Measurements from ENCODE around the gene HELZ2.

HELZ2 gene

DNA sequence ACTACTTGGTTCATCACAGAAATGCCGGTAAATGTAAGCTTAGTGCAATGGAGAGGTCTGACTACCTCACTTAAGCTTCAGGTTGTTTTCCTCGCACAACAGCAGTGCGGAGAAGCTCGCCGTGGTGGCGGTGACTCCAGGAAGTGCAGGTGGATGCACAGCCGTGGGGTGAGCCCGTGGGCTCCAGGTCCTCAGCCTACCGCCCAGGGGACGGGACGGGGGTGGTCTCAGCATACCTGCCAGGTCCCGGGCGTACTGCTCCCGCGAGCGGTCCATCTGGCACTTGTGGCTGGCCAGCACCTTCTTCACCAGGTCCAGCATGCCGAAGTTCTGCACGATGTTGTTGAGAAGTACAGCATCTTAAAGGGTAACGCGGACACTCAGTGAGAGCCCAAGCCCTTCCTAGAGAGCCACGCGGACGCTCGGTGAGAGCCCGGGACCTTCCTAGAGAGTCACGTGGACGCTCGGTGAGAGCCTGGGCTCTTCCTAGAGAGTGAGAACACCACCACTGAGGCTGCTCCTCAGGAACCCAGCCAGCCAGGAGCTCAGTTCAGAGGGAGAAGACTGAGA, 17.8 kb upstream of the HELZ2 start:
- no peak overlapping the region for H3K27ac ChIP-seq (ENCODE audit: low read depth, low read length)
- H3K9ac ChIP-seq (ENCODE audit: low read length), result no peak overlapping the region
- no peak overlapping the region for H3K4me3 ChIP-seq (ENCODE audit: low read length)
- peaks cover 17% of the 10 kb centered on the region for H3K36me3 ChIP-seq (ENCODE audit: control insufficient read depth, insufficient read depth, low read length)
- H3K4me1 ChIP-seq (ENCODE audit: control insufficient read depth, insufficient read depth, low read length), result no peaks in the 10 kb centered on the region
- no peaks in the 10 kb centered on the region for H3K27me3 ChIP-seq (ENCODE audit: control insufficient read depth, insufficient read depth, low read length)

GRCh38 chr20:63591147-63591533, 17.1 kb upstream of the HELZ2 start:
- Histone ChIP-seq H3K27ac (ENCODE audit: low read depth, low read length) (no peak overlapping the region), H3K36me3 (ENCODE audit: control insufficient read depth, insufficient read depth, low read length) (peaks cover 17% of the 10 kb centered on the region), H3K4me1 (ENCODE audit: control insufficient read depth, insufficient read depth, low read length) (no peaks in the 10 kb centered on the region), H3K4me3 (ENCODE audit: low read length) (no peak overlapping the region), H3K27me3 (ENCODE audit: control insufficient read depth, insufficient read depth, low read length) (no peaks in the 10 kb centered on the region), H3K9ac (ENCODE audit: low read length) (no peak overlapping the region)

- no peaks in the 10 kb centered on the region for H3K27me3 ChIP-seq (ENCODE audit: control insufficient read depth, insufficient read depth, low read length)
- no peak overlapping the region for H3K4me3 ChIP-seq (ENCODE audit: low read length)
- H3K9ac ChIP-seq (ENCODE audit: low read length), result no peak overlapping the region
- peaks cover 12% of the 10 kb centered on the region for H3K36me3 ChIP-seq (ENCODE audit: control insufficient read depth, insufficient read depth, low read length)
- H3K27ac ChIP-seq (ENCODE audit: low read depth, low read length), result no peak overlapping the region
- H3K4me1 ChIP-seq (ENCODE audit: control insufficient read depth, insufficient read depth, low read length), result no peaks in the 10 kb centered on the region
Measured at GRCh38 chr20:63590218-63591146, 16.4 kb upstream of the HELZ2 start.

DNA sequence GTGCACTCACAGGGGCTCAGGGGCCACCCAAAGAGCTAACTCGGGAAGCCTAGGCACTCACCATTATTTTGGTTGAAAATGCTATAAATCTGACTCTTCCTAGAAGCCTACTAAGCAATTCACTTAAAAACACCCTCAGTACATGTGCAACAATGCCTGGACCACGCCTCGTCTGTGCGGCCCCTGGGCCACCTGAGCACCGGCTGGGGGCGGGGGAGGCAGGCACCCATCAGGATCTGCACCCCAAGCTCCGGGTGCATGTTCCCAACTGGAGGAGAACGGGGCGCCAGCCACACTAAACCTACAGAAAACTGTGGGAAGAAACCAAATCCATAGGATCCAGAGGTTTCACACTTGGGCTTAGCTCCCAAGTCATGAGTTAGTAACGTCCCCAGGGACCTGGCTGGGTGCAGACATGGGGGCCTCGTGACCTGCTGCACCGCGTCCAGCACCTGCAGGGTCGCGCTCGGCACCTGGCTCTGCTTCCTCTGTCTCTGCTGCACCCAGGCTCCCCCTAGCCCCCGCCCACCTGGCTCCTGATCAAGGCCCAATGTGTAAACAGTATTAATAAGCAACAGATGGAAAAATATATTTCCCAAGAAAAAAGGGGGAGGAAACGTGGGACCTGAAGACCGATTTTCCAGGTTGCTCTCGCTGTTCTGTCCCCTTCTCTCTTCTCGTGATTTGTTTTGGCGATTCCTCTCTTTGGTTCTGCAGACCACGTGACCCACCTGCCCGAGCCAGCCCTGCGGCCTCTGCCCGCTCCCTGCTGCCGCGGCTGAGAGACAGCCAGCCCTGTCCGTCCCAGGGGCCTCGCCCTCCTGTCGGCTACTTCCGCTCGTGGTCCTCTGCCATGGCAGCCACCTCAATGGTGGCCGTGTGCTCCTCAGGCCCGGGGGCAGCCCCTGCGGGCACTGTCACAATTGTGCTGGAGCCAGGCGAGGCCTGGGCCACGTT, 15.5 kb upstream of the HELZ2 start:
- Histone ChIP-seq H3K4me1 (ENCODE audit: control insufficient read depth, insufficient read depth, low read length) (no peaks in the 10 kb centered on the region), H3K27ac (ENCODE audit: low read depth, low read length) (no peak overlapping the region), H3K36me3 (ENCODE audit: control insufficient read depth, insufficient read depth, low read length) (peaks cover 9% of the 10 kb centered on the region)

DNA sequence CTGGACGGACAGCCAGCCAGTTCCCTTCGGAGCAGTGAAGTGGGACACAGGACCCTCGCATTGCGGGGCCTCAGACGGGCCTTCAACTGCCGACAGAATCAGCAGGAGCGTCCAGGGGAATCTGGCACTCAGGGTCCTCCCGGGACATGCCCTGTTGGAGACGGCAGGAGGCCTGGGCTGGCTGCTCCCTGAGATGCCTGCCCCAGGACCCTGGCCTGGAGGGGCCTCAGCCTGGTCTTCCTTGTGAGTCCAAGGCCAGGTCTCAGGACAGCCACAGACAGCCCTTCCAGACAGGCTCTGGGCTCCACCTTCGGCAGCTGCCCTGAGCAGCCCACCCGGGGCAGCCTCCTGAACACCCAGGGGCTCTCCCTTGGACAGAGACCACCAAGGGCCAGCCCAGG, 14.6 kb upstream of the HELZ2 start:
- H3K4me3 ChIP-seq (ENCODE audit: low read length), result no peak overlapping the region
- no peak overlapping the region for H3K9ac ChIP-seq (ENCODE audit: low read length)
- H3K36me3 ChIP-seq (ENCODE audit: control insufficient read depth, insufficient read depth, low read length), result peaks cover 9% of the 10 kb centered on the region
- H3K27ac ChIP-seq (ENCODE audit: low read depth, low read length), result no peak overlapping the region
- no peaks in the 10 kb centered on the region for H3K4me1 ChIP-seq (ENCODE audit: control insufficient read depth, insufficient read depth, low read length)
- no peaks in the 10 kb centered on the region for H3K27me3 ChIP-seq (ENCODE audit: control insufficient read depth, insufficient read depth, low read length)

More for the DNA sequence above, 15.5 kb upstream of the HELZ2 start:
- Histone ChIP-seq H3K4me3 (ENCODE audit: low read length) (no peak overlapping the region), H3K27me3 (ENCODE audit: control insufficient read depth, insufficient read depth, low read length) (no peaks in the 10 kb centered on the region), H3K9ac (ENCODE audit: low read length) (no peak overlapping the region)

DNA sequence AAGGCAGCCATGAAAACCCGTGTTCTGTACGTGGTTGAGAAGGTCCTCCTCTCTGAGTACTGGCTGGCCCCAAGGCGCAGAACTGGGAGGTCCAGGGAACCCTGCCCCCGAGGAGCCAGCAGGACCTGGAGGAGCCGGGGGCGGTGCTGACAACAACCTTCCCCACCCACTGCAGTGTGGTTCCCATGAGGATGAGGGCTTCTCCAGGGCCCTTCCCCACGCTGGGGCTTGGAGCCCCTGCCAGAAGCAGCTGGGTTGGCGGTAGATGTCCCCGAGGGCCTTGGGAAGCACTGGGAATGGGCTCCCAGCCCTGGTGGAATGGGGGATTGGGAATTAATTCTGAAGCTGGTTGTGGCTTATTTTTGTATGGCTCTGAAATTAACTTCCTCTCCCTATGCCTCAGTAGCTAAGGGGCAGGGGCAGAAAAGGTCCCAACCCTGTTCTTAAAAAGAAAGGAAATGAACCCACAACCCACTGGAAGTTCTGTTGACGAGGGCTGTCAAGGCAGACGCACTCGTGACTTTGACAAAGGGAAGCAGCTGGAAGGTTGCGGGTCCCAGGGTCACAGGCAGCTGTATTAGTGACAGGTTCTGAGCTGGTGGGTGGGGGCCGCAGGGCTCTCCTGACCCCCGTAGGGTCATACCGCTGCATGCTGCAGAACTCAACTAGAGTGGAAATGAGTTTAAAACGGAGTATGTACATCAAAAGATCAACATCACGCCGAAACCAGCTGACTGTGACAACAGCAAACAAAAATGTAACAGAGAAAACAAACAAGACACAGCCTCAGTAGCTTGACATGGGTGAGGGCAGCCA, 13.9 kb upstream of the HELZ2 start:
- H3K9ac ChIP-seq (ENCODE audit: low read length), result no peak overlapping the region
- no peaks in the 10 kb centered on the region for H3K27me3 ChIP-seq (ENCODE audit: control insufficient read depth, insufficient read depth, low read length)
- H3K4me1 ChIP-seq (ENCODE audit: control insufficient read depth, insufficient read depth, low read length), result no peaks in the 10 kb centered on the region
- no peak overlapping the region for H3K27ac ChIP-seq (ENCODE audit: low read depth, low read length)
- H3K4me3 ChIP-seq (ENCODE audit: low read length), result no peak overlapping the region
- H3K36me3 ChIP-seq (ENCODE audit: control insufficient read depth, insufficient read depth, low read length), result peaks cover 6% of the 10 kb centered on the region

DNA sequence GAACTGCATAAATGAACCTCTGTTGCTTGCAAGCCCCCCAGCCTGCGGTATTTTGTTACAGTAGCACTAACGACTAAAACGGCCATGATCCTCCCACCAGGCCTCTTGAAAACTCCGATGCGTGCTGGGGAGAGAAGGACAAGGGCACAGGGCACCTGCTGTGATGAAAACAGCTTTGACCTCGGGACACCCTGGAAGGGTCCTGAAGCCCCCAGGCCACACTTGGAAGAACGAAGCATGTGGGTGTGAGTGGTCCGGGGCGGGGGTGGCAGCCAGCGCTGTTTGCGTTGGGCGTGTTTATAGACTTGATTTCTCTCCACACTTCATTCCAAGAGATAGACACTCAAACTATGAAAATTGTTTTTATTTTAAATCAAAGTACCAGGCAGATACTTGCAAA, 13.2 kb upstream of the HELZ2 start:
- no peak overlapping the region for H3K27ac ChIP-seq (ENCODE audit: low read depth, low read length)
- no peaks in the 10 kb centered on the region for H3K27me3 ChIP-seq (ENCODE audit: control insufficient read depth, insufficient read depth, low read length)
- H3K9ac ChIP-seq (ENCODE audit: low read length), result no peak overlapping the region

GRCh38 chr20:63586797-63587196, 12.8 kb upstream of the HELZ2 start:
- no peak overlapping the region for H3K27ac ChIP-seq (ENCODE audit: low read depth, low read length)
- no peaks in the 10 kb centered on the region for H3K4me1 ChIP-seq (ENCODE audit: control insufficient read depth, insufficient read depth, low read length)
- H3K4me3 ChIP-seq (ENCODE audit: low read length), result no peak overlapping the region
- H3K36me3 ChIP-seq (ENCODE audit: control insufficient read depth, insufficient read depth, low read length), result no peaks in the 10 kb centered on the region
- H3K9ac ChIP-seq (ENCODE audit: low read length), result no peak overlapping the region
- H3K27me3 ChIP-seq (ENCODE audit: control insufficient read depth, insufficient read depth, low read length), result no peaks in the 10 kb centered on the region

More for the DNA sequence above, 13.2 kb upstream of the HELZ2 start:
- no peak overlapping the region for H3K4me3 ChIP-seq (ENCODE audit: low read length)
- H3K36me3 ChIP-seq (ENCODE audit: control insufficient read depth, insufficient read depth, low read length), result peaks cover 3% of the 10 kb centered on the region
- no peaks in the 10 kb centered on the region for H3K4me1 ChIP-seq (ENCODE audit: control insufficient read depth, insufficient read depth, low read length)

DNA sequence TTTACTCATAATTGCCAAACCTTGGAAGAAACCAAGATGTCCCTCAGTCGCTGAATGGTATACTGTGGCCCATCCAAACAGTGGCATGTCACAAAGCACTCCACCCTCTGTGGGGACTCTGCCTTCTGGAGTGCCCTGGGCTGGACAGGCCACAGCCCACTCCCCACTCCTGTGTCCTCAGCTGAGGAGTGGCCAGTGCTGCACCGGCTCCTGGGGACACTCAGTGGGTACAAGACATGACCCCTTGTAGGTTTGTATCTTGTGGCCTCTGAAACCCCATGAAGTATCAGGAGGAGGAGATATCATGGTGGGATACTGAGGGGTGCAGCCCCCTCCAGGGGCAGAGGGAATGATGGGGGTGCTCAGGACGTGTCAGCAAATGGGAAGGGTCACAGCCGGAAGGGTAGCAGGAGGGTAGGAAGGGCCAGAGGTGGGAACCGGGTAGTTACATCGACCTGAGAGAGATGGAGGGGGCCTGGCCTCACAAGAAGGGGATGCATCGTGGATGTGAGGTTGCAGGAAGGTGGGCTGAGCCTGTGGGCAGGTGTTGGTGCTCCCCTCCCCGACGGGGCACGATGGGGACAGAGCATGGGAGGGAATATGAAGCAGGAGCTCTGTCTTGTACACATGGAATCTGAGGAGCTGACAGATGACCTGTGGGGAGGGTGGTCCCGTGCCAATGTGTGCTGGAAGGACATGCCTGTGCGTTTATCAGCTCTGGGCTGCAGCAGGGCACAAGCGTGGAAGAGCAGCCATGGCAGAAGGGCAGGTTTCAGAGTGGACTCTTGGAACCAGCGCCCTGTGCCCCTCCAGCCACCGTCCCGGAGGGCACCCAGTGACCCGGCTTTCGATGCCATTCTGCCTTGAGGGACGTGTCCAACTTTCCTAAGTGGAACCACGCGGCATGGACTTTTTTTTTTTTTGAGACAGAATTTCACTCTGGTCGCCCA, 11.9 kb upstream of the HELZ2 start:
- Histone ChIP-seq H3K36me3 (ENCODE audit: control insufficient read depth, insufficient read depth, low read length) (no peaks in the 10 kb centered on the region), H3K27ac (ENCODE audit: low read depth, low read length) (no peak overlapping the region), H3K4me1 (ENCODE audit: control insufficient read depth, insufficient read depth, low read length) (no peaks in the 10 kb centered on the region), H3K4me3 (ENCODE audit: low read length) (no peak overlapping the region), H3K27me3 (ENCODE audit: control insufficient read depth, insufficient read depth, low read length) (no peaks in the 10 kb centered on the region), H3K9ac (ENCODE audit: low read length) (no peak overlapping the region)

DNA sequence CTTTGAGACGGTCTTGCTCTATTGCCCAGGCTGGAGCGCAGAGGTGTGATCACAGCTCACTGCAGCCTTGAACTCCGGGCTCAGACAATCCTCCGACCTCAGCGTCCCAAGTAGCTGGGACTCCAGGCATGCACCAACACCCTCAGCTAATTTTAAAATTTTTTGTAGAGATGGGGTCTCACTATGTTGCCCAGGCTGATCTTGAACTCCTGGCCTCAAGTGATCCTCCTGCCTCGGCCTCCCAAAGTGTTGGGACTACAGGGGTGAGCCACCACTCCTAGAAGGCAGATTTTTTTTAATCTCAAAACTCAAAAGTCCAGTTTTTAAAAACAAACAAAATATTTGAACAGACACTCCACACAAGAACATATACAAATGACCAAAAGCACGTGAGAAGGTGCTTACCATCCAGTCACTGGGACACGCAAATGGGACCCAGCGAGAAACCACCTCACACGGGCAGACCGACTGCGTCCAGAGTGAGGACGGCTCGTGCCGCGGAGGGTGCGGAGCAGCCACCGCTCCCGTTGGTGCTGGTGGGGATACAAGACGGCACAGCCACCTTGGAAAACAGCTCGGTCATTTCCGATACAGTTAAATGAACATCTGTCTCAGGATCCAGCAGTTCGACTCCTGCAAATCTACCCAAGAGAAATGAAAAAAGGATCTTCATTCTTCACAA, 8.5 kb upstream of the HELZ2 start:
- Histone ChIP-seq H3K36me3 (ENCODE audit: control insufficient read depth, insufficient read depth, low read length) (no peaks in the 10 kb centered on the region), H3K9ac (ENCODE audit: low read length) (no peak overlapping the region), H3K4me3 (ENCODE audit: low read length) (no peak overlapping the region), H3K4me1 (ENCODE audit: control insufficient read depth, insufficient read depth, low read length) (no peaks in the 10 kb centered on the region), H3K27ac (ENCODE audit: low read depth, low read length) (no peak overlapping the region), H3K27me3 (ENCODE audit: control insufficient read depth, insufficient read depth, low read length) (peaks cover 3% of the 10 kb centered on the region)
